OCI-LY1 (cell line): Measurements from ENCODE around the gene NID1.

Experiments used
- H2AFZ ChIP-seq: fragments of 200-600 bp; sonication (generic), shearing (Covaris generic); 2 replicates; pipeline ENCODE4 v1.6.0; 2014; ENCODE audit warnings: antibody characterized with exemption, mild to moderate bottlenecking, low read length
- H3F3A ChIP-seq: fragments of 200-600 bp; sonication (generic), shearing (Covaris generic); 2 replicates; pipeline ENCODE4 v1.6.0; 2014; ENCODE audit warnings: mild to moderate bottlenecking, antibody characterized with exemption, low read length, moderate library complexity; ENCODE audit not compliant: insufficient read depth
- H3K27ac ChIP-seq: fragments of 200-600 bp; sonication (generic); 2 replicates; pipeline ENCODE4 v1.5.1; 2014; ENCODE audit warnings: low read length, mixed run types, mild to moderate bottlenecking, low read depth; ENCODE audit not compliant: poor library complexity, severe bottlenecking
- H3K27me3 ChIP-seq: fragments of 200-600 bp; sonication (generic); 2 replicates; pipeline ENCODE4 v1.6.0; 2014; ENCODE audit warnings: antibody characterized with exemption, mild to moderate bottlenecking, low read length, moderate library complexity; ENCODE audit not compliant: insufficient read depth
- H3K36me3 ChIP-seq: fragments of 200-600 bp; sonication (generic); 2 replicates; pipeline ENCODE4 v1.6.1; 2014; ENCODE audit warnings: mild to moderate bottlenecking, antibody characterized with exemption, low read length, moderate library complexity, mixed read lengths; ENCODE audit not compliant: insufficient read depth
- H3K4me1 ChIP-seq: fragments of 200-600 bp; sonication (generic); 2 replicates; pipeline ENCODE4 v1.5.1; 2014; ENCODE audit warnings: mild to moderate bottlenecking, low read length, moderate library complexity; ENCODE audit not compliant: insufficient read depth, severe bottlenecking
- H3K4me2 ChIP-seq: fragments of 200-600 bp; sonication (generic), shearing (Covaris generic); 2 replicates; pipeline ENCODE4 v1.6.1; 2014; ENCODE audit warnings: low read length
- H3K4me3 ChIP-seq: fragments of 200-600 bp; sonication (generic); 2 replicates; pipeline ENCODE4 v1.5.1; 2014; ENCODE audit warnings: low read length, low read depth, mild to moderate bottlenecking, mixed read lengths; ENCODE audit not compliant: poor library complexity, severe bottlenecking
- H3K79me2 ChIP-seq: fragments of 200-600 bp; shearing (Covaris generic); 2 replicates; pipeline ENCODE4 v1.6.1; 2016; ENCODE audit warnings: mixed run types, low read length, mixed read lengths; ENCODE audit not compliant: insufficient read depth
- H3K9ac ChIP-seq: fragments of 200-600 bp; sonication (generic), shearing (Covaris generic); 2 replicates; pipeline ENCODE4 v1.6.1; 2014; ENCODE audit warnings: mild to moderate bottlenecking, low read length, mixed read lengths
- H3K9me2 ChIP-seq: fragments of 200-600 bp; sonication (generic), shearing (Covaris generic); 2 replicates; pipeline ENCODE4 v1.6.1; 2014; ENCODE audit warnings: low read depth, mild to moderate bottlenecking, low read length, mixed read lengths
- H3K9me3 ChIP-seq: fragments of 200-600 bp; shearing (Covaris generic); 2 replicates; pipeline ENCODE4 v1.6.1; 2014; ENCODE audit warnings: low read length, mixed read lengths
- H4K20me1 ChIP-seq: fragments of 200-600 bp; sonication (generic), shearing (Covaris generic); 2 replicates; pipeline ENCODE4 v1.6.0; 2016; ENCODE audit warnings: mild to moderate bottlenecking, low read length; ENCODE audit not compliant: insufficient read depth
- EZH2 ChIP-seq: fragments of 200-600 bp; sonication (generic), shearing (Covaris generic); IDR thresholded peaks from 2 replicates; pipeline ENCODE4 v1.8.0; 2017; ENCODE audit warnings: borderline replicate concordance, mixed run types, mild to moderate bottlenecking, antibody characterized with exemption, low read length, moderate library complexity, mixed read lengths
- TF ChIP-seq, protein P1 (sequence below): fragments of 200-600 bp; sonication (generic), shearing (Covaris generic); IDR thresholded peaks from 2 replicates; pipeline ENCODE4 v1.5.1; 2017; ENCODE audit warnings: mild to moderate bottlenecking, antibody characterized with exemption, low read length, moderate library complexity, mixed read lengths

NID1 gene

DNA sequence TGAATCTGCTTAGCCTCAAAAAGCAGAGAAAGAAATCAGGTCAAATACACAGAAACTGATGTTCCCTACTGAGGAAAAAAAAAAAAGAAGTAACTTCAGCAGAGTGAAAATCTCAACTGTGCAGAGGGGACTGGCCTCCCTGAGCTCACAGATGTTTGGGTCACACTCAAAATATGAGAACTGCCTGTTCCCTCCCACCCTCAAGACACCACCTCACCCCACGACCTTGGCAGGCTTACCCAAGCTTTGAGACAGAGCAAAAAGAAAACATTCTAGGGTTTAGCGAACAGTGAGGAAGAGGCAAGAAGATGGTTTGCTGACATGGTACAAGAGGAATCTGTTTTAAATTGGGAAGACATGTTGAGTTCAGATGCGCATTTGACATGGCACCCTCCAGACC lies 48.8 kb downstream of the NID1 start:
- Histone ChIP-seq H4K20me1 (no peaks in the 10 kb centered on the region), H3K4me3 (no peak overlapping the region), H3K9me2 (no peaks in the 10 kb centered on the region), H3K79me2 (no peaks in the 10 kb centered on the region), H3K27me3 (no peaks in the 10 kb centered on the region), H3K36me3 (no peaks in the 10 kb centered on the region), H3K9ac (no peak overlapping the region), H3K9me3 (no peaks in the 10 kb centered on the region), H3K4me1 (no peaks in the 10 kb centered on the region), H3K27ac (no peak overlapping the region), H3F3A (no peaks in the 10 kb centered on the region), H3K4me2 (no peak overlapping the region), H2AFZ (no peak overlapping the region)
- TF ChIP-seq EZH2, result no peak
- TF ChIP-seq, protein P1, sequence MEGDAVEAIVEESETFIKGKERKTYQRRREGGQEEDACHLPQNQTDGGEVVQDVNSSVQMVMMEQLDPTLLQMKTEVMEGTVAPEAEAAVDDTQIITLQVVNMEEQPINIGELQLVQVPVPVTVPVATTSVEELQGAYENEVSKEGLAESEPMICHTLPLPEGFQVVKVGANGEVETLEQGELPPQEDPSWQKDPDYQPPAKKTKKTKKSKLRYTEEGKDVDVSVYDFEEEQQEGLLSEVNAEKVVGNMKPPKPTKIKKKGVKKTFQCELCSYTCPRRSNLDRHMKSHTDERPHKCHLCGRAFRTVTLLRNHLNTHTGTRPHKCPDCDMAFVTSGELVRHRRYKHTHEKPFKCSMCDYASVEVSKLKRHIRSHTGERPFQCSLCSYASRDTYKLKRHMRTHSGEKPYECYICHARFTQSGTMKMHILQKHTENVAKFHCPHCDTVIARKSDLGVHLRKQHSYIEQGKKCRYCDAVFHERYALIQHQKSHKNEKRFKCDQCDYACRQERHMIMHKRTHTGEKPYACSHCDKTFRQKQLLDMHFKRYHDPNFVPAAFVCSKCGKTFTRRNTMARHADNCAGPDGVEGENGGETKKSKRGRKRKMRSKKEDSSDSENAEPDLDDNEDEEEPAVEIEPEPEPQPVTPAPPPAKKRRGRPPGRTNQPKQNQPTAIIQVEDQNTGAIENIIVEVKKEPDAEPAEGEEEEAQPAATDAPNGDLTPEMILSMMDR, result no peak

DNA sequence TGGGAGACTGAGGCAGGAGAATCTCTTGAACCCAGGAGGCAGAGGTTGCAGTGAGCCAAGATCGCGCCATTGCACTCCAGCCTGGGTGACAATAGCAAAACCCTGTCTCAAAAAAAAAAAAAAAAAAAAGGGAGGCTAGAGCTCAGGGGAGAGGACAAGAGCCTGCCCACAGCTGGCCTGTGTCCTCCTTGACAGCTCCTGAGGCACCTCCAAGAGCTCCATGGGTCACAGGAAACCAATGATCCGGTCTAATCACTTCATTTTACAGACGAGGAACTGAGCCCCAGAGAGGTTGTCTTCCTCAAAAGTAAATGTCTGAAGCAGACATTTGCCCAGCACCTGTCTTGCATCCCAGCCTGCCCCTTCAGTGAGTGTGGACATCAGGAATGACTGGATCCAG lies 49.4 kb downstream of the NID1 start:
- Histone ChIP-seq H3K4me1 (no peaks in the 10 kb centered on the region), H3K36me3 (no peaks in the 10 kb centered on the region), H4K20me1 (no peaks in the 10 kb centered on the region), H3K27me3 (no peaks in the 10 kb centered on the region), H2AFZ (no peak overlapping the region), H3F3A (no peaks in the 10 kb centered on the region), H3K9me3 (no peaks in the 10 kb centered on the region), H3K79me2 (no peaks in the 10 kb centered on the region), H3K4me2 (no peak overlapping the region), H3K9me2 (no peaks in the 10 kb centered on the region), H3K4me3 (no peak overlapping the region), H3K9ac (no peak overlapping the region), H3K27ac (no peak overlapping the region)
- TF ChIP-seq EZH2, result no peak
- TF ChIP-seq, protein P1, result no peak

DNA sequence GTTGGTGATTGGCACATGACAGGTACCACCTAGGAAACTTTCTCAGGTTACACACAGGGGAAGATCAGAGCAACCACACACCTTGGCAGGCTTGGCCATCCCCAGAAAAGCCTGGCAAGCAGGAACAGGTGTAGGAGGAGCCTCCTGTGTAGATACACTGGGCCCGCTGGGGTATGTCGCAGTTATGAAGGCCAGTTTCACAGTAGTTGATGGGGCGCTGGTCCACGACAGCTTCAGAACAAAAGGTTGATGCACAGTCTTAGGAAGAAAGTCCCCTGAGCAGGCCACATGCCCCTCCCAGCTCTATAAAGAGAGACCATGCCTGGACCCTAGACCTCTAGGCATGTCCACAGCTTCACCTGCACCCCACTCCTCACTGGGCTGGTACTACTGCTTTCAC lies 51.6 kb downstream of the NID1 start:
- no peak overlapping the region for H3K4me2 ChIP-seq
- TF ChIP-seq EZH2, result no peak
- TF ChIP-seq, protein P1, result no peak

More for the DNA sequence above, 51.6 kb downstream of the NID1 start:
- H3K27me3 ChIP-seq, result no peaks in the 10 kb centered on the region
- no peaks in the 10 kb centered on the region for H3K4me1 ChIP-seq
- no peaks in the 10 kb centered on the region for H3F3A ChIP-seq
- H3K79me2 ChIP-seq, result no peaks in the 10 kb centered on the region
- H3K9me2 ChIP-seq, result no peaks in the 10 kb centered on the region
- no peaks in the 10 kb centered on the region for H3K9me3 ChIP-seq
- H3K9ac ChIP-seq, result no peak overlapping the region
- no peak overlapping the region for H3K4me3 ChIP-seq
- no peak overlapping the region for H3K27ac ChIP-seq
- H4K20me1 ChIP-seq, result no peaks in the 10 kb centered on the region
- no peak overlapping the region for H2AFZ ChIP-seq
- no peaks in the 10 kb centered on the region for H3K36me3 ChIP-seq
